Activated naive CD8-positive, alpha-beta T cell (primary cell): ENCODE results near the gene NDUFS5.
"Not testable (repeated sequence)": the region's sequence is repeated elsewhere in the genome, so short reads cannot be mapped to it uniquely, and the experiment has no call there.

Experiments used
- H3K27ac Mint-ChIP-seq: one replicate; pipeline ENCODE4 v1.8.0; 2021; ENCODE audit warnings: mixed read lengths
- H3K27me3 Mint-ChIP-seq: one replicate; pipeline ENCODE4 v1.8.0; 2021; ENCODE audit warnings: mixed read lengths
- H3K36me3 Mint-ChIP-seq: one replicate; pipeline ENCODE4 v1.8.0; 2021; ENCODE audit warnings: mixed read lengths
- H3K4me1 Mint-ChIP-seq: one replicate; pipeline ENCODE4 v1.8.0; 2021; ENCODE audit warnings: low read depth, mixed read lengths
- H3K4me3 Mint-ChIP-seq: one replicate; pipeline ENCODE4 v1.8.0; 2021; ENCODE audit warnings: mild to moderate bottlenecking, mixed read lengths
- H3K9me3 Mint-ChIP-seq: one replicate; pipeline ENCODE4 v1.8.0; 2021; ENCODE audit warnings: low read depth, mixed read lengths

NDUFS5 gene

GRCh38 chr1:39001516-39002421 is 24.4 kb upstream of the NDUFS5 start:
- Mint-ChIP-seq H3K27me3 (no peaks in the 10 kb centered on the region), H3K4me1 (peaks cover 49% of the 10 kb centered on the region), H3K27ac (peak overlapping the region; percentile 64), H3K36me3 (peaks cover 19% of the 10 kb centered on the region), H3K4me3 (no peak overlapping the region), H3K9me3 (no peaks in the 10 kb centered on the region)

GRCh38 chr1:39003281-39003680 is 22.9 kb upstream of the NDUFS5 start:
- peaks cover 18% of the 10 kb centered on the region for H3K36me3 Mint-ChIP-seq
- no peaks in the 10 kb centered on the region for H3K27me3 Mint-ChIP-seq
- peak overlapping the region; percentile 86 for H3K27ac Mint-ChIP-seq
- peaks cover 34% of the 10 kb centered on the region for H3K4me1 Mint-ChIP-seq
- H3K4me3 Mint-ChIP-seq: no peak overlapping the region
- H3K9me3 Mint-ChIP-seq: no peaks in the 10 kb centered on the region

GRCh38 chr1:39003794-39004193 is 22.4 kb upstream of the NDUFS5 start:
- Mint-ChIP-seq H3K27ac (peak overlapping the region; percentile 86), H3K9me3 (no peaks in the 10 kb centered on the region), H3K36me3 (peaks cover 18% of the 10 kb centered on the region), H3K4me1 (peaks cover 33% of the 10 kb centered on the region), H3K4me3 (no peak overlapping the region), H3K27me3 (no peaks in the 10 kb centered on the region)

- Mint-ChIP-seq H3K36me3 (peaks cover 18% of the 10 kb centered on the region), H3K4me3 (no peak overlapping the region), H3K27ac (no peak overlapping the region), H3K27me3 (no peaks in the 10 kb centered on the region), H3K9me3 (no peaks in the 10 kb centered on the region), H3K4me1 (peaks cover 23% of the 10 kb centered on the region)
These were observed 19.9 kb upstream of the NDUFS5 start for GRCh38 chr1:39006287-39006686.

GRCh38 chr1:39006726-39007645 is 19.2 kb upstream of the NDUFS5 start:
- peaks cover 19% of the 10 kb centered on the region for H3K4me1 Mint-ChIP-seq
- H3K27me3 Mint-ChIP-seq: no peaks in the 10 kb centered on the region
- H3K27ac Mint-ChIP-seq: no peak overlapping the region
- H3K4me3 Mint-ChIP-seq: no peak overlapping the region
- no peaks in the 10 kb centered on the region for H3K9me3 Mint-ChIP-seq
- peaks cover 18% of the 10 kb centered on the region for H3K36me3 Mint-ChIP-seq

GRCh38 chr1:39014956-39015355 is 11.2 kb upstream of the NDUFS5 start:
- H3K36me3 Mint-ChIP-seq, H3K9me3 Mint-ChIP-seq, H3K4me3 Mint-ChIP-seq, H3K4me1 Mint-ChIP-seq, H3K27me3 Mint-ChIP-seq, H3K27ac Mint-ChIP-seq: not testable (repeated sequence)

GRCh38 chr1:39016604-39017171 is 9.5 kb upstream of the NDUFS5 start:
- H3K4me3 Mint-ChIP-seq: no peak overlapping the region
- no peak overlapping the region for H3K27ac Mint-ChIP-seq
- peaks cover 4% of the 10 kb centered on the region for H3K36me3 Mint-ChIP-seq
- no peaks in the 10 kb centered on the region for H3K9me3 Mint-ChIP-seq
- no peaks in the 10 kb centered on the region for H3K4me1 Mint-ChIP-seq
- no peaks in the 10 kb centered on the region for H3K27me3 Mint-ChIP-seq

GRCh38 chr1:39017266-39017665 is 8.9 kb upstream of the NDUFS5 start:
- H3K27me3 Mint-ChIP-seq: no peaks in the 10 kb centered on the region

GRCh38 chr1:39020494-39020893 is 5.7 kb upstream of the NDUFS5 start:
- not testable (repeated sequence) for H3K27ac Mint-ChIP-seq, H3K4me3 Mint-ChIP-seq, H3K36me3 Mint-ChIP-seq, H3K4me1 Mint-ChIP-seq, H3K27me3 Mint-ChIP-seq, H3K9me3 Mint-ChIP-seq

More at GRCh38 chr1:39017266-39017665, 8.9 kb upstream of the NDUFS5 start:
- no peak overlapping the region for H3K27ac Mint-ChIP-seq
- no peaks in the 10 kb centered on the region for H3K36me3 Mint-ChIP-seq
- H3K4me1 Mint-ChIP-seq: no peaks in the 10 kb centered on the region
- H3K4me3 Mint-ChIP-seq: no peak overlapping the region
- H3K9me3 Mint-ChIP-seq: no peaks in the 10 kb centered on the region

- H3K27me3 Mint-ChIP-seq: no peaks in the 10 kb centered on the region
- H3K36me3 Mint-ChIP-seq: no peaks in the 10 kb centered on the region
- H3K4me3 Mint-ChIP-seq: no peak overlapping the region
- peaks cover 12% of the 10 kb centered on the region for H3K4me1 Mint-ChIP-seq
- H3K9me3 Mint-ChIP-seq: no peaks in the 10 kb centered on the region
- no peak overlapping the region for H3K27ac Mint-ChIP-seq
These were observed 4.7 kb upstream of the NDUFS5 start for GRCh38 chr1:39021426-39021825.

GRCh38 chr1:39023140-39023539 is 3.0 kb upstream of the NDUFS5 start:
- no peak overlapping the region for H3K27ac Mint-ChIP-seq
- H3K4me1 Mint-ChIP-seq: peaks cover 20% of the 10 kb centered on the region
- H3K4me3 Mint-ChIP-seq: no peak overlapping the region

GRCh38 chr1:39026866-39027507 is 837 bp downstream of the NDUFS5 start:
- Mint-ChIP-seq H3K27me3 (no peaks in the 10 kb centered on the region), H3K36me3 (peaks cover 7% of the 10 kb centered on the region)

More at GRCh38 chr1:39023140-39023539, 3.0 kb upstream of the NDUFS5 start:
- H3K36me3 Mint-ChIP-seq: no peaks in the 10 kb centered on the region
- no peaks in the 10 kb centered on the region for H3K27me3 Mint-ChIP-seq
- H3K9me3 Mint-ChIP-seq: no peaks in the 10 kb centered on the region

GRCh38 chr1:39034114-39034654 is 8.0 kb downstream of the NDUFS5 start:
- peak overlapping the region; percentile 84 for H3K4me3 Mint-ChIP-seq
- H3K9me3 Mint-ChIP-seq: no peaks in the 10 kb centered on the region
- no peaks in the 10 kb centered on the region for H3K27me3 Mint-ChIP-seq
- H3K27ac Mint-ChIP-seq: peak overlapping the region; percentile 89
- H3K4me1 Mint-ChIP-seq: peaks cover 46% of the 10 kb centered on the region
- H3K36me3 Mint-ChIP-seq: peaks cover 18% of the 10 kb centered on the region

More at GRCh38 chr1:39026866-39027507, 837 bp downstream of the NDUFS5 start:
- Mint-ChIP-seq H3K27ac (peak overlapping the region; percentile 99), H3K4me3 (peak overlapping the region; percentile 96), H3K4me1 (peaks cover 40% of the 10 kb centered on the region), H3K9me3 (no peaks in the 10 kb centered on the region)

- peaks cover 38% of the 10 kb centered on the region for H3K4me1 Mint-ChIP-seq
- H3K36me3 Mint-ChIP-seq: peaks cover 16% of the 10 kb centered on the region
- H3K27ac Mint-ChIP-seq: no peak overlapping the region
- H3K9me3 Mint-ChIP-seq: no peaks in the 10 kb centered on the region
- no peak overlapping the region for H3K4me3 Mint-ChIP-seq
- H3K27me3 Mint-ChIP-seq: no peaks in the 10 kb centered on the region
These were observed 10.5 kb downstream of the NDUFS5 start for GRCh38 chr1:39036678-39037077.
